ENCODE measurements around the gene KDSR.

The KDSR gene

DNA sequence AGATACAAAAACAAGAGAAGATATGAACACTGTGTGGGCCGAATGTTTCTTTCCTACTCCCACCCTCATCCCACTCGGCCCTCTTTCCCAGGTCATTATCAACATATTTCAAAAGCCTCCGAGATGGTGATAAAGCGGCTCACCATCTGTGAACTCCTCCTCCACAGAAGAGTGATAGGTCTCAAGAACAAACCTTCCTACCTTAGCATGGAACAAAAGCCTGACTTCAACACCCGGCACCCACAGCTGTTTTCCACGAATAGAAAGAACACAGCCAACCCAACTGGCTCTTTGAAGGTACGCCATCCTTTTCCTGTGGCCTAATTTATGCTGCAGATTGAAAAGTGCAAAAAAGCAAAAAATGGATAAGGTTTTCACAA lies 76.2 kb downstream of the KDSR start:
- TF ChIP-seq, protein P1, sequence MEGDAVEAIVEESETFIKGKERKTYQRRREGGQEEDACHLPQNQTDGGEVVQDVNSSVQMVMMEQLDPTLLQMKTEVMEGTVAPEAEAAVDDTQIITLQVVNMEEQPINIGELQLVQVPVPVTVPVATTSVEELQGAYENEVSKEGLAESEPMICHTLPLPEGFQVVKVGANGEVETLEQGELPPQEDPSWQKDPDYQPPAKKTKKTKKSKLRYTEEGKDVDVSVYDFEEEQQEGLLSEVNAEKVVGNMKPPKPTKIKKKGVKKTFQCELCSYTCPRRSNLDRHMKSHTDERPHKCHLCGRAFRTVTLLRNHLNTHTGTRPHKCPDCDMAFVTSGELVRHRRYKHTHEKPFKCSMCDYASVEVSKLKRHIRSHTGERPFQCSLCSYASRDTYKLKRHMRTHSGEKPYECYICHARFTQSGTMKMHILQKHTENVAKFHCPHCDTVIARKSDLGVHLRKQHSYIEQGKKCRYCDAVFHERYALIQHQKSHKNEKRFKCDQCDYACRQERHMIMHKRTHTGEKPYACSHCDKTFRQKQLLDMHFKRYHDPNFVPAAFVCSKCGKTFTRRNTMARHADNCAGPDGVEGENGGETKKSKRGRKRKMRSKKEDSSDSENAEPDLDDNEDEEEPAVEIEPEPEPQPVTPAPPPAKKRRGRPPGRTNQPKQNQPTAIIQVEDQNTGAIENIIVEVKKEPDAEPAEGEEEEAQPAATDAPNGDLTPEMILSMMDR (IDR thresholded peaks at IDR 0.05; ENCODE audit: control extremely low read depth, extremely low read depth, low read depth, missing control alignments), result no peak
- ChIA-PET POLR2A (no interaction called here), CTCF (interaction anchor here (1.2 to 3.7 kb wide), 3 partner anchors 10 to 128 kb away, joined by 3 to 18 read pairs (median 5); partner anchors contain the start of gene BCL2)
- DNase-seq (ENCODE audit: extremely low spot score), result no peak

DNA sequence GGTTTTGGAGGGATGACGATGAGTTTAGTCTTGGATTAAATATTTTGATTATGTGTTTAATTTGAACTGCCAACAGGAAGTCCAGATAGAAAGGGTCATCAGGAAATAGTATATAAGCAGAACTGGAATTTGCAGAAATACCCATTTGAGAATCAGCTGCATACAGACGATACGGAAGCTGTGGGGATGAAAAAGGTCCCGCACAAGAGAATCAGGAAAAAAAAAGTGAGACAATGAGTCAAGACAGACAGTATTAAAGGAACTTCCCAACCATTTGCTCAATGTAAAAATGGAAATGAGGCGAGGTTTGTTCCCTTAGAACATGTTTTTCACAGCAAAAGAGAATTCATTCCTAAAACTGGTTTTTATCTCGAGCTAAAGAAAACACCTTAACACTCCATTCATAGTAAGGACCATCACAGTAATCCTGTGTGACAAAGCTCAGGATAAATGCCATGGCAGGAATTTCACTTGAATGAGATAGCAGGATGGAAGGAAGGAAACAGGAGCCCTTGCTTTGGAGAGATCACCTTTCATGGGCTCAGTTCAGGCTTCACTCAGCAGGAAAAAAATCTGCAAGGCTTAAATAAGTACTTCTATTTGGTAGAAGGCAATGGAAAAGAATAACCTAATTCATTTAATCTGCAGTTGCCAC lies 76.7 kb downstream of the KDSR start:
- CTCF ChIA-PET, result interaction anchor here (1.2 to 3.7 kb wide), 3 partner anchors 9 to 127 kb away, joined by 3 to 18 read pairs (median 5); partner anchors contain the start of gene BCL2

DNA sequence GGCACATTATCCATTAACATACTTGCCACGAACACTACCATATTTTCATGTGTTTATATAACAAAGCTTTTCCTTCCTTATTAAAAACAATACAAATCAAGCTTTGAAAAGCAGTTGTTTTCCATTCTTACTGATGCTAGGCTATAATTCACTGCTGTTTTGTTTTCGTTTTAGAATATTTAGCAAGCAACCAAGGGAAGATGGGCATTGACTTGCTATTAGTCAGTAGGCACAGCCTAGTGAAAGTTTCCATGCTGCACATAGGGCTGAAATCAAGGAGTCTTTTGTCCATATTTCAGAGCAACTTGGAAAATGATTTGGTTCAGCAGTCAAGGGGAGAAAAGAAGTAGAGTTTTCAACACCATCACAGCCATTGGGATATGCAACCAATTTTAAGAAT lies 78.7 kb downstream of the KDSR start:
- CTCF ChIA-PET, result interaction anchor here (1.1 to 3.3 kb wide), 7 partner anchors 10 to 107 kb away, joined by 3 to 13 read pairs (median 5); no protein-coding TSS in a partner anchor
- TF ChIP-seq, protein P1 (IDR thresholded peaks at IDR 0.05; ENCODE audit: control extremely low read depth, extremely low read depth, low read depth, missing control alignments), result no peak
- POLR2A ChIA-PET, result no interaction called here
- DNase-seq (ENCODE audit: extremely low spot score), result no peak

More for the DNA sequence above, 76.7 kb downstream of the KDSR start:
- DNase-seq (ENCODE audit: extremely low spot score), result no peak
- POLR2A ChIA-PET, result no interaction called here
- TF ChIP-seq, protein P1 (IDR thresholded peaks at IDR 0.05; ENCODE audit: control extremely low read depth, extremely low read depth, low read depth, missing control alignments), result no peak

DNA sequence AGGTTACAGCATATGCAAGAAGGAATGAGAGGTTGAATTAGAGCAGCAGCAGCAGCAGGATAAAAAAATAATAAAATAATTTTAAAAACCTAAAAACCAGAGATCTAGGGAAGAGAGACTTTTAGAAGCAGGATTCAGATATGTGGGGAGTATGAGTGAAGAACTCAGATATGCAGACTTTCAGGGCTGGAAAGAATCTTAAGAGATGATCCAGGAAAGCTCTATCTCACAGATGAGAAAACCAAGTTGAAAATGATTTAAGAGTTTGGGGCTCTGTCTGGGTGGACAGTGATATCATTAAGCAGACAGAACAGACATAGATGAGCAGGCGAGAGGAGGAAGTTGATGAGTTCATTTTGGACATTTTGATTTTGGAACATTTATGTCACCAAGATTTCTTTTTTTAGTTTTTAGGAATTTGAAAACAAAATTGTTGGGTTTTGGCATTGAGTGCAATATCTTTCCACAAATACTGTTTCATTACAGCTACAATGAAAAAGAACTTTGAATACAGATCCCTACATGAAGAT lies 79.2 kb downstream of the KDSR start:
- CTCF ChIA-PET, result interaction anchor here (0.9 to 3.3 kb wide), 6 partner anchors 11 to 44 kb away, joined by 3 to 13 read pairs (median 8); no protein-coding TSS in a partner anchor
- DNase-seq (ENCODE audit: extremely low spot score), result no peak
- TF ChIP-seq, protein P1 (IDR thresholded peaks at IDR 0.05; ENCODE audit: control extremely low read depth, extremely low read depth, low read depth, missing control alignments), result no peak
- POLR2A ChIA-PET, result interaction anchor here (0.6 kb wide), 1 partner anchor 23 kb away, joined by 4 read pairs; no protein-coding TSS in a partner anchor

DNA sequence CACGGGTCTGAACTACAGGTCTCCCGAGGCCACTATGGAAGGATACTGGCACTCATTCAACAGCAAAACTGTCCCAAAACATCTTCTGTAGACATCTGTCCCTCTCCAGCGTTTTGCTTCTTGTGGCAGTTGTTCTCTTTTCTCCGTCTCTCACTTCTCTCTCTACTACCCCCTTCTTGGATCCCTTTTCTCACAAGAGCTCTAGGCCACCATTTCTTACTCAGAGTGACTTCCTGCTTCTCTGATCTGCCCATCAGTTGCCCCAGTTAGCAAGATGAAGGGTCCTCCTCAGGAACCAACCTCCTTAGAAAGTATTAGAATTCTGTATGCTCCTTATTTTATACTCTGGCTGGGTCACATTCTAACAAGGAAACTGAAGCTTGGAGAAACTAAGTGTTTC lies 80.1 kb downstream of the KDSR start:
- DNase-seq (ENCODE audit: extremely low spot score), result no peak
- ChIA-PET CTCF (interaction anchor here (0.9 to 3.3 kb wide), 4 partner anchors 11 to 45 kb away, joined by 3 to 13 read pairs (median 6); no protein-coding TSS in a partner anchor), POLR2A (interaction anchor here (0.5 kb wide), 1 partner anchor 15 kb away, joined by 3 read pairs; no protein-coding TSS in a partner anchor)
- TF ChIP-seq, protein P1 (IDR thresholded peaks at IDR 0.05; ENCODE audit: control extremely low read depth, extremely low read depth, low read depth, missing control alignments), result no peak

DNA sequence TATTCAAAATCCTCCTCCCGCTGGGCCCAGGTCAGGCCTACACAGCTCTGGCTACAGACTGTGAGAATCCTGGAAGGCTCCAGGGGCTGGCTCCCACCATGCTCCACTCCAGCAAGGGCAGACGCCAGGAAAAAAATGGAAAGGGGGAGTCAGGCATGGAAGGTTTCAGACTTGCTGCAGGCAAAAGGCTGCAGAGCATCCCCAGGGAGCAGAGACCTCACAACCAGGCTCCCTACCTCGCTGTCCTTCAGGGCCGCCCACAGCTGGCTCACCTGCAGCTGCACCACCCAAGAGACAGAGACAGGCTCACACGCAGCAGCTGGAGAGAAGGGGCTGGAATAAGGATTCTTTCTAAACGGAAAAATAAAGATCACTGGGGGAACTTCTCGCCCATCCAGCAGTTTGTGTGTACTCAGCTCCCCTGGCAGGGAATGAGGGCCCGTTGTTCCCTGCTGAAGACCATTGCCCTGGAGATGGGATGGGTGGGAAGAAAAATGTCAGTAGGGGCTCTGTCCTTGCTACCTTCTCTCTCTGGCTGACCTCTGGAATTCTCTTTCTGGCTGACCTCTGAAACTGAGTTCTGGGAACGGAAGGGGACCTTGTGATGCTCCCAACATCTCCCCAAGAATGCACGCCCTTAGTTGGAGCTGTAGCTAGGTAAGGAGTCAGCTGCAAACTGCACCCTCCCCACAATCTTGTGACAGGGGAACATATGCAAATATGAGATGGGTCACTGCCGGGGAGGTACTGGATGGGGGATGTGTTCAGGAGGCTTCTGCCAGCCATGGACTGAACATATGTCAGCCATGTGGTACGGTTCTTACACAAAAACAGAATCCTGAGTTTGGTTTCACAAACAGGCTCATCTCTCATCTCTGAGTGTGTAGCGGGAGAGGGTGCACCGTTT lies 81.9 kb downstream of the KDSR start:
- POLR2A ChIA-PET, result interaction anchor here (1.1 kb wide), 1 partner anchor 28 kb away, joined by 3 read pairs; no protein-coding TSS in a partner anchor
- CTCF ChIA-PET, result interaction anchor here (1.0 to 5.3 kb wide), 4 partner anchors 9 to 33 kb away, joined by 4 to 24 read pairs (median 4); partner anchors contain the start of gene BCL2
- TF ChIP-seq, protein P1 (IDR thresholded peaks at IDR 0.05; ENCODE audit: control extremely low read depth, extremely low read depth, low read depth, missing control alignments), result no peak
- peak; percentile 55 for DNase-seq (ENCODE audit: extremely low spot score)
